ENCODE measurements around the gene PPP1R3G.

- TF ChIP-seq TOX (CRISPR knock-in tag; IDR thresholded peaks at IDR 0.05; ENCODE audit: borderline replicate concordance) (no peak), CSRNP3 (CRISPR knock-in tag; IDR thresholded peaks at IDR 0.05) (no peak), PATZ1 (CRISPR knock-in tag; IDR thresholded peaks at IDR 0.05; ENCODE audit: borderline replicate concordance) (no peak), SNAI2 (CRISPR knock-in tag; IDR thresholded peaks at IDR 0.05) (no peak), ARNTL (CRISPR knock-in tag; IDR thresholded peaks at IDR 0.05; ENCODE audit: borderline replicate concordance, low read depth) (no peak), ISL1 (CRISPR knock-in tag; IDR thresholded peaks at IDR 0.05) (no peak), PPARA (CRISPR knock-in tag; IDR thresholded peaks at IDR 0.05; ENCODE audit: borderline replicate concordance) (no peak), GLIS3 (CRISPR knock-in tag; IDR thresholded peaks at IDR 0.05) (no peak)
Observed at GRCh38 chr6:5042436-5042835, 42.7 kb upstream of the PPP1R3G start.

Measured in SK-N-SH treated with all-trans-retinoic acid at 6 μM for 48 hours (cell line).